ENCODE measurements around the gene RXRB. TPM values are rescaled to one million over a fixed set of nuclear protein-coding genes. Genes with fewer than 3 reads are reported as not detected.

RXRB gene
- polyA plus RNA-seq, 2 of the 4 experiments (the other 2 are of a cell fraction) = 15.6 to 20.3 TPM

DNA sequence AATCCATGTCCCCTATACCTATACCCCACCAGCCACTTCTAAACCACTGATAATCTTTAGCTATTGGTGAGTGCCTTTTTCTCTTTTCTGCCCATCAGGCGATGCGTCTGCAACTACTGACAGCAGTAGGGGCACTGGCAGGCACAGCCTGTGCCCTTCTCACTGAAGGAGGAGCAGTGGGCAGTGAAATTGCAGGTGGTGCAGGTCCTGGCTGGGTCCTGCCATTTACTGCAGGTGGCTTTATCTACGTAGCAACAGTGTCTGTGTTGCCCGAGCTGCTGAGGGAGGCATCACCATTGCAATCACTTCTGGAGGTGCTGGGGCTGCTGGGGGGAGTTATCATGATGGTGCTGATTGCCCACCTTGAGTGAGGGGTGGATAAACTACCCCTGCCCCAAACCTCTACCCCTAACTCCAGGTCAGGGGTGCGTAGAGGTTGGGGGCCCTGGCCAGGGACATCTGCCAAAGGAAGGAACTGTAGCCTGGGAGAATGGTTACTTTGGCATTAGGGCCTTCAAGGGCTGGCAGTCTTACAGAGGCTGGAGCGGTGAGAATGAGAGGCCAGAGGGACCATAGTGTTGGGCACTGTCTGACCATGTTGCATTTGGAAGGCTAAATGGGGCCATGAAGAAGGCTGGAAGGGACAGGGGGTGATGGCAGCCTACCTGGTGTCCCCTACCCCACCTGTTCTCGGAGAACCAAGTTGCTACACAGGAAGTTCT, 3.1 kb upstream of the RXRB start (continued):
- TF ChIP-seq REST (IDR thresholded peaks at IDR 0.05) (no peak), HOXB5 (CRISPR knock-in tag; IDR thresholded peaks at IDR 0.05) (no peak), EP300 (IDR thresholded peaks at IDR 0.05) (no peak), ZNF302 (CRISPR knock-in tag; IDR thresholded peaks at IDR 0.05) (no peak), CHD4 (IDR thresholded peaks at IDR 0.05; ENCODE audit: borderline replicate concordance) (no peak), HOXB13 (CRISPR knock-in tag; IDR thresholded peaks at IDR 0.05; ENCODE audit: low read depth) (no peak)

- CTCF ChIA-PET = interaction anchor here (0.8 kb wide), 1 partner anchor 46 kb away, joined by 3 read pairs; no protein-coding TSS in a partner anchor
- Histone ChIP-seq H3K4me1 (peaks cover 50% of the 10 kb centered on the region), H3K4me3 (no peak overlapping the region), H3K9me3 (no peaks in the 10 kb centered on the region), H3K27ac (no peak overlapping the region), H3K4me2 (no peak overlapping the region)
- TF ChIP-seq RAD21 (conservative IDR thresholded peaks at IDR 0.05 in 1 of 2, IDR thresholded peaks at IDR 0.05 in 1 of 2) (no peak), KDM5A (IDR thresholded peaks at IDR 0.05) (no peak), GATA3 (IDR thresholded peaks at IDR 0.05; ENCODE audit: borderline replicate concordance) (no peak), SMC3 (IDR thresholded peaks at IDR 0.05) (no peak), RNF2 (IDR thresholded peaks at IDR 0.05; ENCODE audit: borderline replicate concordance, low read depth) (no peak), ATOH8 (CRISPR knock-in tag; IDR thresholded peaks at IDR 0.05; ENCODE audit: low read depth) (no peak), POLR2AphosphoS2 (conservative IDR thresholded peaks at IDR 0.05; ENCODE audit: low read length) (no peak), MYC (IDR thresholded peaks at IDR 0.05; ENCODE audit: borderline replicate concordance, low read length) (no peak), TP53 (CRISPR knock-in tag; IDR thresholded peaks at IDR 0.05) (no peak), KDM1A (IDR thresholded peaks at IDR 0.05; ENCODE audit: low read depth) (no peak), HOXA7 (CRISPR knock-in tag; IDR thresholded peaks at IDR 0.05) (no peak), EHMT2 (IDR thresholded peaks at IDR 0.05; ENCODE audit: low read depth) (no peak), FOXS1 (CRISPR knock-in tag; IDR thresholded peaks at IDR 0.05) (no peak), ZSCAN20 (CRISPR knock-in tag; IDR thresholded peaks at IDR 0.05) (no peak)
- TF ChIP-seq, protein P1, sequence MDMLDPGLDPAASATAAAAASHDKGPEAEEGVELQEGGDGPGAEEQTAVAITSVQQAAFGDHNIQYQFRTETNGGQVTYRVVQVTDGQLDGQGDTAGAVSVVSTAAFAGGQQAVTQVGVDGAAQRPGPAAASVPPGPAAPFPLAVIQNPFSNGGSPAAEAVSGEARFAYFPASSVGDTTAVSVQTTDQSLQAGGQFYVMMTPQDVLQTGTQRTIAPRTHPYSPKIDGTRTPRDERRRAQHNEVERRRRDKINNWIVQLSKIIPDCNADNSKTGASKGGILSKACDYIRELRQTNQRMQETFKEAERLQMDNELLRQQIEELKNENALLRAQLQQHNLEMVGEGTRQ (IDR thresholded peaks at IDR 0.05) = no peak
- TF ChIP-seq, protein P2, sequence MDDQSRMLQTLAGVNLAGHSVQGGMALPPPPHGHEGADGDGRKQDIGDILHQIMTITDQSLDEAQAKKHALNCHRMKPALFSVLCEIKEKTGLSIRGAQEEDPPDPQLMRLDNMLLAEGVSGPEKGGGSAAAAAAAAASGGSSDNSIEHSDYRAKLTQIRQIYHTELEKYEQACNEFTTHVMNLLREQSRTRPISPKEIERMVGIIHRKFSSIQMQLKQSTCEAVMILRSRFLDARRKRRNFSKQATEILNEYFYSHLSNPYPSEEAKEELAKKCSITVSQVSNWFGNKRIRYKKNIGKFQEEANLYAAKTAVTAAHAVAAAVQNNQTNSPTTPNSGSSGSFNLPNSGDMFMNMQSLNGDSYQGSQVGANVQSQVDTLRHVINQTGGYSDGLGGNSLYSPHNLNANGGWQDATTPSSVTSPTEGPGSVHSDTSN (IDR thresholded peaks at IDR 0.05) = no peak
- POLR2A ChIA-PET = no interaction called here
- FAIRE-seq (no peak), DNase-seq (ENCODE audit: low read depth in 1 of 2, low spot score in 1 of 2) (no peak), ATAC-seq (no peak)
- 77% methylated on average over 6 of the region's 6 CpGs for WGBS (ENCODE audit: missing lambda C conversion rate)
These were observed 2.3 kb upstream of the RXRB start for GRCh38 chr6:33202799-33203198.

All from A549 (cell line).